NCI-H1048 (cell line): ENCODE data around the gene LGALS7.
"Not testable (repeated sequence)": the region's sequence is repeated elsewhere in the genome, so short reads cannot be mapped to it uniquely, and the experiment has no call there.

Source experiments
- DNase-seq: peaks from one replicate; lab custom pipeline; 2025; lab: John Stamatoyannopoulos, UW

Gene LGALS7

GRCh38 chr19:38773469-38774177 is at the start of gene LGALS7:
Gene LGALS7, minus strand, starts transcription at chr19:38773517. Its CDS starts 25 bp downstream, at chr19:38773492.
- no peak for DNase-seq

GRCh38 chr19:38821230-38821825 is 48.0 kb upstream of the LGALS7 start:
- not testable (repeated sequence) for DNase-seq

- DNase-seq, result no peak
Measured at GRCh38 chr19:38819231-38819920, 46.1 kb upstream of the LGALS7 start.

- DNase-seq, result no peak
Measured at GRCh38 chr19:38817081-38817480, 43.8 kb upstream of the LGALS7 start.

GRCh38 chr19:38816131-38816750 is 42.9 kb upstream of the LGALS7 start:
- DNase-seq, result no peak

GRCh38 chr19:38815059-38816001 is 42.0 kb upstream of the LGALS7 start:
- DNase-seq, result no peak

GRCh38 chr19:38813932-38814331 is 40.6 kb upstream of the LGALS7 start:
- DNase-seq, result not testable (repeated sequence)

- DNase-seq, result no peak
Measured at GRCh38 chr19:38813323-38813722, 40.0 kb upstream of the LGALS7 start.

- no peak for DNase-seq
Measured at GRCh38 chr19:38812841-38813320, 39.6 kb upstream of the LGALS7 start, which contains the start of gene LGALS4. Gene LGALS4, minus strand, starts transcription at chr19:38812945. Its CDS starts 59 bp downstream, at chr19:38812886.

- no peak for DNase-seq
Measured at GRCh38 chr19:38812009-38812840, 38.9 kb upstream of the LGALS7 start.

- DNase-seq, result no peak
Measured at GRCh38 chr19:38809592-38810252, 36.4 kb upstream of the LGALS7 start.

- DNase-seq, result no peak
Measured at GRCh38 chr19:38808741-38809140, 35.4 kb upstream of the LGALS7 start.

- not testable (repeated sequence) for DNase-seq
Measured at GRCh38 chr19:38807374-38808098, 34.2 kb upstream of the LGALS7 start.

- no peak for DNase-seq
Measured at GRCh38 chr19:38806371-38806770, 33.1 kb upstream of the LGALS7 start.

GRCh38 chr19:38805180-38805579 is 31.9 kb upstream of the LGALS7 start:
- DNase-seq, result no peak

- no peak for DNase-seq
Measured at GRCh38 chr19:38803543-38803942, 30.2 kb upstream of the LGALS7 start.

GRCh38 chr19:38801359-38802095 is 28.2 kb upstream of the LGALS7 start:
- DNase-seq, result no peak

GRCh38 chr19:38800577-38801347 is 27.4 kb upstream of the LGALS7 start:
- no peak for DNase-seq
